ENCODE results near the gene NCAN. TPM values are rescaled to one million over a fixed set of nuclear protein-coding genes. Genes with fewer than 3 reads are reported as not detected.
A peak's percentile ranks its signal among the peaks of the same experiment; 100 is the strongest.

NCAN gene
- total and polyA plus RNA-seq, 9 of the 15 experiments (the other 6 are each of a cell fraction or from before 2014, with no cell fraction given), result 0.04 TPM; not detected in 8

DNA sequence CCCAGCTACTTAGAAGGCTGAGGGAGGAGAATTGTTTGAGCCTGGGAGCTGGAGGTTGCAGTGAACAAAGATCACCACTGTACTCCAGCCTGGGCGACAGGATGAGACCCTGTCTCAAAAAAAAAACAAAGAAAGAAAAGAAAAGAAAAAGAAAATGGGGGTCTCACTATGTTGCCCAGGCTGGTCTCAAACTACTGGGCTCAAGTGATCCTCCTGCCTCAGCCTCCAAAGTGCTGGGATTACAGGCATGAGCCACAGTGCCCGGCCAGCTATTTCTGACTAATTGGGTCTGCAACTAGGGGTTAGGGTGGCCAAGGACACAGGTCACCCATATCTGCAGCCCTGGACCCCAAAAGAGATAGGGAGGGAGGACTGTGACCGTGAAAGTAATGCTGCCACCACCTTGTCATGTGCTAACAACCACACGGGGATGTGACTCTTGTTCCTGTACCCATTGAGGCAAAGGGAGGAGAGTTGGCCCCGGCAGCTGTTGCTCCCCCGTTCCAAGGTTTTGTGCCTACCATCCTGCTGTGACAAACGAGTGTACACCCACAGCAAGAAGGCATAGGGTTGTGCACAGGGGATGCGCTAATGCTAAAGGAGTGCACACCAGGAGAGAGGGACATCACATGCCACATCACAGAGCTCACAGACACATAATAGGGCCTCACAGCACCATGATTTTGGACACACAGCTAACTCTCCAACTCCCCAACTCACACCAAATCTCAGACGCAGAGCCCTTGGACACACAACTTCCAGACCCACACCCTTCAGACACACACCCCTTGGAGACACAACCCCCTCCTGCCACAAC, 42.3 kb upstream of the NCAN start (continued):
- TF ChIP-seq ZBTB40 (IDR thresholded peaks at IDR 0.05) (0 out of 2 replicates have a peak, but pooled peaks have one; percentile 21), ZBTB40 (CRISPR knock-in tag; IDR thresholded peaks at IDR 0.05) (no peak), TAF9B (IDR thresholded peaks at IDR 0.05; ENCODE audit: partially characterized antibody) (no peak), LARP7 (IDR thresholded peaks at IDR 0.05) (0 out of 2 replicates have a peak, but pooled peaks have one; percentile 42), CBX2 (IDR thresholded peaks at IDR 0.05; ENCODE audit: insufficient read depth, low read length, poor library complexity, severe bottlenecking) (no peak), ZNF785 (CRISPR knock-in tag; IDR thresholded peaks at IDR 0.05) (no peak), ZNF121 (CRISPR knock-in tag; conservative IDR thresholded peaks at IDR 0.05) (peak; percentile 53; the same call in 1 of the 2 replicates), RBM34 (IDR thresholded peaks at IDR 0.05; ENCODE audit: borderline replicate concordance, insufficient read depth, low read length) (no peak), ZBTB7A (IDR thresholded peaks at IDR 0.05; ENCODE audit: borderline replicate concordance, control insufficient read depth, low read depth, low read length) (no peak), NUFIP1 (IDR thresholded peaks at IDR 0.05; ENCODE audit: partially characterized antibody) (no peak), ZNF263 (CRISPR knock-in tag; IDR thresholded peaks at IDR 0.05; ENCODE audit: borderline replicate concordance) (no peak), SMAD1 (IDR thresholded peaks at IDR 0.05; ENCODE audit: low read depth, low read length, partially characterized antibody) (no peak), CEBPB (tag; IDR thresholded peaks at IDR 0.05) (no peak), ELK1 (CRISPR knock-in tag; IDR thresholded peaks at IDR 0.05) (no peak), CCAR2 (IDR thresholded peaks at IDR 0.05; ENCODE audit: low read depth, low read length) (no peak)
- TF ChIP-seq, protein P1, sequence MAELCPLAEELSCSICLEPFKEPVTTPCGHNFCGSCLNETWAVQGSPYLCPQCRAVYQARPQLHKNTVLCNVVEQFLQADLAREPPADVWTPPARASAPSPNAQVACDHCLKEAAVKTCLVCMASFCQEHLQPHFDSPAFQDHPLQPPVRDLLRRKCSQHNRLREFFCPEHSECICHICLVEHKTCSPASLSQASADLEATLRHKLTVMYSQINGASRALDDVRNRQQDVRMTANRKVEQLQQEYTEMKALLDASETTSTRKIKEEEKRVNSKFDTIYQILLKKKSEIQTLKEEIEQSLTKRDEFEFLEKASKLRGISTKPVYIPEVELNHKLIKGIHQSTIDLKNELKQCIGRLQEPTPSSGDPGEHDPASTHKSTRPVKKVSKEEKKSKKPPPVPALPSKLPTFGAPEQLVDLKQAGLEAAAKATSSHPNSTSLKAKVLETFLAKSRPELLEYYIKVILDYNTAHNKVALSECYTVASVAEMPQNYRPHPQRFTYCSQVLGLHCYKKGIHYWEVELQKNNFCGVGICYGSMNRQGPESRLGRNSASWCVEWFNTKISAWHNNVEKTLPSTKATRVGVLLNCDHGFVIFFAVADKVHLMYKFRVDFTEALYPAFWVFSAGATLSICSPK (IDR thresholded peaks at IDR 0.05; ENCODE audit: borderline replicate concordance), result 0 out of 2 replicates have a peak, but pooled peaks have one; percentile 66

Data from K562 (cell line).